GM19035 (cell line): ENCODE results near the gene CLN5.
A peak's percentile ranks its signal among the peaks of the same experiment; 100 is the strongest.

Experiments used
- ATAC-seq: cut with Tn5 transposase; IDR thresholded peaks from one replicate; pipeline ENCODE4 v1.9.1; 2021; ENCODE audit not compliant: unreplicated experiment

Gene CLN5

GRCh38 chr13:77016251-77016812 is 24.5 kb downstream of the CLN5 start:
- no peak for ATAC-seq

GRCh38 chr13:77016888-77017623 is 25.2 kb downstream of the CLN5 start:
- no peak for ATAC-seq

DNA sequence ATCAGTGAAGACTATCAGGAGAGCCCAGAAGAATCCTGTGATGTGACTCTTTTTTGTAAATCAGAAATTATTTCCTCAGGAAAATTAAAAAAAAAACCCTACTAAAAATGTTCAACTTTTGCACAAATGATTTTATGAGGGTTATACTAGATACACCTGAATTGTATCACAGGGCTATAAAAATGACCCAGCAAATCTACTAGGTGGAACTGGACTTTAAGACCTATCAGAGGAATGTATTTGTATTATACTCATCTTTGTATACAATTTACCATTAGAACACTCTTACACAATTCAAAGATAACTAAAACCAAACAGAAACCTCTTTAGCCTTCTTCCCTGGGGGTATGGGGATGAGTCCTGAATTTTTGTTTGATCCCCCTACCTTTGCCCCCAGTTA is 27.9 kb downstream of the CLN5 start:
- no peak for ATAC-seq

- no peak for ATAC-seq
Observed at GRCh38 chr13:77022341-77022740, 30.5 kb downstream of the CLN5 start.

DNA sequence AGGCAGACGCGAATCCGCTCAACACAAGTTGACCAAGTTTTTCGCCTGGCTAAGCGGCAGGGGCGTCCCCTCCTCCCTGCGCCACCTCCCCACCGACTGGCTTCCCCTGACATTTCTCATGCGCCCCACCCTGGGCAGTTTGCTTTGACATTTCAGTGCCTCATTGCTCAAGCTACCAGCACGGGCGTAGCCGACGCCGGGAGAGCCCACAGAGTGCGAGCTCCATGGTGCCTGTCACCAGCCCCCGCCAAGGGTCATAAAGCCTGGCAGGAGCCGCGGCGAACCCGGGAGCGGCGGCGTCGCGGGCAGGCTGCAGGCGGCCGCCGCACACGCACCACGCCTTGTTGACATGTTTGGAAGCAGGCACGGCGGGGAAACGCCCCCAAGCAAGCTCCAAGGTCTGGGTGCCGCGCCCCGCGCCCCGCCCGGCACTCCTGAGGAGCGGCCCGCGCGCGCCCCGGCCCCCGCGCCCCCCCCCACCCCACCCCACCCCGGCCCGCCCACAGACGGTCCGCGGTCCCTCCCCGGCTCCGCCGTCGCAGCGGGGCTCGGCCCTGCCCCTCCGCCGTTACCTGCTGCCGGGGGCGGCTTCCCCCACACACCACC is 34.5 kb downstream of the CLN5 start:
- peak; percentile 55 for ATAC-seq

GRCh38 chr13:77026861-77027621 is 35.2 kb downstream of the CLN5 start, which contains the start of gene FBXL3:
FBXL3 (minus strand) TSS chr13:77027159; CDS start chr13:77021860, 5,299 bp downstream.
- peak; percentile 59 for ATAC-seq

DNA sequence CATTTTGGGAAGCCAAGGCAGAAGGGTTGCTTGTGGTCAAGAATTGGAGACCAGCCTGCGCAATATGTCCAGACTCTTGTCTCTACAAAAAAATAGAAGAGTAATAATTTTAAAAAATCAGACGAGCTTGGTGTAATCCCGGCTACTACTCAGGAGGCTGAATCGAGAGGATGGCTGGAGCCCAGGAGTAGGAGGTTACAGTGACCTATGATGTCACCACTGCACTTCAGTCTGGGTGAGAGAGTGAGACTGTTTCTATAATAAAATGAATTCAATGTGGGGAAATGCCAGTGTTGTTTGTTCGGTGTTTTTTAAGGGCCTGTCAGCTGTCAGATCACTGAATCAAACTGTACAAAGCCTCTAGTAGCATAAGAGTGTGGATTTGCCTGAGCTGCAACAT is 36.3 kb downstream of the CLN5 start:
- ATAC-seq = no peak

DNA sequence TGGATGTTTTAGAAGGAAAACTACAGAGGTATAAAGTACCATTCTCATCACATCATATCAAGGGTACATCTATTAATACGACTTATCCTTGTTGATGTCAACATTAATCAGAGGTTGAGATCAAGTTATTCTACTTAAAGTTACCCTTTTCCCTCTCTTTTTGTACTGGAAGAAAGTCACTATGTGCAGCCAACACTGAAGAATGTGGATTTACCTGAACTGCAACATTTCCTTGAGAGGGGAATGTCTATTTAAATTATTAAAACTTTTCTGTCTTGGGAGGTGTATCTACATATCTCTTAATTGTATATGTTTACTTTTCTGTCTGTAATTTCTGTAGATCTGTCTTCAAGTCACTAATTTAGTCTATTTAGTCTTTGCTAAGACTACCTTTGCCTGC is 37.6 kb downstream of the CLN5 start:
- ATAC-seq = no peak

DNA sequence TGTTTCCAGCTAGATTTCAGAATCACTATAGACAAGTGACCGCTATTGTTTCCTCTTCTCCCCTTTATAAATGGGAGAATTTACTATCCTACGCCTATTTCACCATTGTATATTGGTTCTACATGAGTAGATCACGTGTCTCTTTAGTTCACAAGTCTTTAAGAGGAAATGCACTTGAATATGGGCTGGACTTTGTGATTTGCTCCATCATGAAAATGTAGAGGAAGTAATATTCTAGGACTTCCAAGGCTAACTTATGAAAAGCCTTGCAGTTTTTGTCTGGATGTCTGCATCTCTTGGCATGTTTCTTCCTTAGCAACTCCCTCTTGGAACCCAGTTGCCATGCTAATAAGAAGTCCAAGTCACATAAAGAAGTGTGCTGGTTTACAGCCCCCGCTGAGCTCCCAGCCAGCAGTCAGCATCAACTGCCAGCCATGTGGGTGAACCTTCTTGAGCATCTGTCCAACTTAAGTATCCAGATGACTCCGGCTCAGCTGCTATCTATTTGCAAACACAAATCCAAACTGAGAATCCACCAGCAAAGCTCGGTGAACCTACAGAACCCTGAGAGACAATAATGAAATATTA is 39.9 kb downstream of the CLN5 start:
- no peak for ATAC-seq

DNA sequence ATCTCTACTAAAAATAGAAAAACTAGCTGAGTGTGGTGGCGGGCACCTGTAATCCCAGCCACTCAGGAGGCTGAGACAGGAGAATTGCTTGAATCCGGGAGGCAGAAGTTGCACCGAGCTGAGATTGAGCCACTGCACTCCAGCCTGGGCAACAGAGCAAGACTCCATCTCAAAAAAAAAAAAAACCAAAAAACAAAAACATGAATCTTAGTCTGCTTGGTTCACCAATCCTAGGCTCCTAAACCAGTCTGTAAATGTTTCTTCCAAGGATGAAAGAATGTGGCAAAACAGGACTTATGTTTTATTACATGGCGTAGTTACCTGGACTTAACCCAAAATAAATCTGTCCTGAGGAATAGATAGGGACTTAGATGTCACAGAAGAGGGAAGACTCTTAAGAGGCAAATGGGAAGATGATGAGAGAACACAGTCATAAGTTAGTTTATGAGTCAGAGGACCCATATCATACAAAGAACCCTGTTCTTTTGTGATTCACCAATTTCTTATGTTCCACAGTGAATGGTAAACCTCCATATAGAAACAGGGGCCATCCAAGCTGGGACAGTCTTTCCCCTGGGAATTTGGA is 41.9 kb downstream of the CLN5 start:
- no peak for ATAC-seq

GRCh38 chr13:77034881-77035280 is 43.0 kb downstream of the CLN5 start:
- ATAC-seq = no peak

DNA sequence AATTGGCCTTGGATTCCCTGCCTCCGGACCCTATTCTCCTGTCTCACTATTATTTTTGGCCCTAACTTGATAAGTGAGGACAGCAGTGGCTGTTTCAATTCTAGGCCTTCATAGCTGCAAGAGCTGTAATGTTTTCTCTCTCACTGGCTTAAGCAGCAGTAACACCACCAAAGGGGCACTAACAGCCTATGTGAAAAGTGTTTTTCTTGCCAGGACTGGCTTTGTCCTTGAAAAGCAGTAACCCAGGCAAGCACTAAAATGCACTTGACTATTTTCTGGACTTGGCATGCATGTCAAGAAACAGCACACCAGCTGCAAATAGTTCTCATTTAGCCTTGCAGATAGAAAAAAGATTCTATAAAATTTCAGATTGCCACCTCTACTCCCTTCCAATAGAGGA is 44.4 kb downstream of the CLN5 start:
- no peak for ATAC-seq

DNA sequence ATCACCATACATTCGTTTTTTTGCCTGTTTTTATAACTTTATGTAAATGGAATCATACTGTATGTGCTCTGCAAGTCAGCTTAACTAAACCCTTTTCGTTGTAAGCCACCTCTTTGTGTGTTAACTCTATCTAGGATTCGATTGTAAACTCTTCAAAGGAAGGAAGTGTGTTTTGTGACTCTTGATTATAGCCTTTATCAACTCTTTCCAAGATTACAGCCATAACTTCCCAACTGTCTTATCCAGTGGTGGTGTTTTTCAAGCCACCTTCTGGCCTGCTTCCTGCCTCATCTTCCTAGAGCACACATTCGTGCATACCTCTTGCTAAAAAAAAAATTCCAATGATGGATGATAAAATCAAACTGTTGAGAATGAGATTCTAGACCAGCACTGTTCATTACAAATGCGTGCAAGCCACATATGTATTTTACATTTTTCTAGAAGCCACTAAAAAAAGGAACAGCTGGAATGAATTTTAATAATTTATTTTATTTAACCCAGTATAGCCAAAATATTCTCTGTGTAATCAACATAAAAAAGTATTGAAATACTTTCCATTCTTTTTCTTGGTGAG is 47.1 kb downstream of the CLN5 start:
- ATAC-seq = no peak

DNA sequence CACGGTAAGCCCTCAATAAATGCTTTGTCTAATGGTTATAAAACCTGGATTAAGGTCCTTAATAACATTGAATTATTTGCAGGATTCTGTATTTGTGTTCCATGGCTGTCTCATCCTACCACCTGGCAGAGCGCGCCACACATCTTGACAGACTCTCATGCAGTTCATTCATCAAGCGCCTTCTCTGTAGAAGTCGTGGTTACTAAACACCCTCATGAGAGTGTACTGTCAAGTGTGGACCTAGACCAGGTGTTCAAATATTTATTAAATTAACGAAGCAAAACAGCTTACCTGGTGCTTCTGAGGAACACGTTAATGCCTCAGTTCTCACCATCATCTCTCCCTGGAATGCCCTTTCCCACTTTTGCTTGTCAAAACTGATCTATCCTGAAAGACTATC is 48.2 kb downstream of the CLN5 start:
- no peak for ATAC-seq

DNA sequence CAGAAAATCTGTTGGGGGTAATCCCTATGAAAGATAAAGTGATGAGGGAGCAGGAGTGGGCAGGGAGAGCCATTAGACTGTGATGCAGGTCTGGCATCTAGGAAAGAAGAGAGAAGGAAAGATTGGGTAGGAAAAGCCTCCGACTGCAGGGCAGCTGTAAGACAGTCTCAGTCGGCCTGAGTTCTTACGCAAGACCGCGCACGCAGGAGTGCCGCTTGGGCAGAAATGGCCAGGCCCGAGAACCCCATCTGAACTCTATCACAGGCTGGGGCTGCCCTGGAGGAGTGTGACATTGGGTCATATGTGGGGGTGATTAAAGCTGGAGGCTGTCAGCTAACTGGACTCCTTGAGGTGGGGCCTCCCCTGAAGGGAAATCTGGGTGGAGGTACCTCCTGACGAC is 49.0 kb downstream of the CLN5 start:
- ATAC-seq = no peak

DNA sequence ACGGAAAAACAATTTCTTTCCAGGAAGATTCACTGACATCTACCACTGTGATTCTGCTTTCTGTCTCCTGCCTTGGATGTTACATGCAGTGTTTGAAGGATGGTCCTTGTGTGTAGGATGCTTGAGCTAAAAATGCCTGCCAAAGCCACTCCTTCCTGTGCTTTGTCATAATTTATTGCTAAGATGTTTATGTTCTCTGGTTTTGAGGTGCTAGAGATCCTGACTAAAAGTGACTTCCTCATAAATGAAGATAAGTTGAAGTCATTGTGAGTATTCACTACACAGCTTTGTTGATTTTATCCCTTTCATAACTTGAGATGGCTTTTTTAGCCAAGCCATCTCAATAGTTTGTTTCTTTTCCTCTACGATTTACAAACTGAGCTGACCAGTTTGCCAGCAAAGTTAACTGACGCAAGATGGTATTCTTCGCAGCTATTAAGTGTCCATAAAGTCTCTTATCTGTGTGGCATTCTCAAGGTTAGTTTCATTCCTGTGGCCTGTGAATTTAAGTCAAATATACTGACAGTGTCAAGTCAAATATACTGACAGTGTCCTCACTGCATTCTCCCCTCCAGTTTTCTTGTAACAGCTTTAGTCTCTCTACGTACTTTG is 50.8 kb downstream of the CLN5 start:
- ATAC-seq = no peak

DNA sequence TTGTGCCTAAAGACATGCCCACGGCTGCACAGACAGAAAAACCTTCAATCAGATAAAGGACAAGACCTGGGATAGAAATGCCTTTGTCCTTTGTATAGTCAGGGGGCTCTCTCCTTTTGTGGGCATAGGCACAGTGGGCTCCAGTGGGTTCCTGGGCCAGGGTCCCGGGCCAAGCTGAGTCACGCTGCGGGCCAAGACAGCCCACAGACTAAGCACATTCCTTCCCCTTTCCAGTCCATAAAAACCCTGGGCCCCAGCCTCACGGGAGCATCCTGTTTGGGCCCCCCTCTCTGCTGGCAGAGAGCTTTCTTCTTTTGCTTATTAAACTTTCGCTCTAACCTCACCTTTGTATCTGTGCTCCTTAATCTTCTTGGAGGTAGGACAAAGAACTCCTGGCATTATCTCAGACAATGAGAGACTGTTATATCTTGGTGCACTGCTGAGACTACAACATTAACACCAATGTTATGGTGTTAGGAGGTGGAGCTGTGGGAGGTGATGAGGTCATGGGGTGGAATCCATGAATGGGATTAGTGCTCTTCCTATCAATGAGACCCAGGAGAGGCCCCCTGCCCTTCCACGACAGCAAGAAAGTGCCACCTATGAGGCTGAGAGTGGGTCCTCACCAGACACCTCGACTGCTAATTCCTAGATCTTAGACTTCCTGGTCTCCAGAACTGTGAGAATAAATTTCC is 55.9 kb downstream of the CLN5 start:
- no peak for ATAC-seq

- no peak for ATAC-seq
Observed at GRCh38 chr13:77048681-77049080, 56.8 kb downstream of the CLN5 start.

DNA sequence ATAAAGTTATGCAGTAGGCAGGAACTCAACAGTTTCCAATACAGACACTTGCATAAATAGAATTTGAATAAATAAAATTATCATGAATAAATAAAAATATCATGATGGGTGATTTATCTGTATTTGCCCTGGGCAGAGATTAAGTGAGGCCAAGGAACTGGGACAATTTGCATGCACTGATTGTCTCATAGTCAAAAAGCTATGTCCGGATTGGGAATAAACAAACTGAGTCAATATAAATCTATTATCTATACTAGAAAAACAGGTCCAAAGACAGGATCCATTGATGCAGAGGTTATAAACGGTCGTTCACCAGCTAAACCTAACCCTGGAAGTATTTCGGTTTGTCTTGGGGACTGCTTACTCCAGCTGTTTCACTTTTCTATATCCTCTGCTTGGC is 61.3 kb downstream of the CLN5 start:
- ATAC-seq = no peak
